Measurements from ENCODE around the gene MRPL58. TPM values are rescaled to one million over a fixed set of nuclear protein-coding genes. Genes with fewer than 3 reads are reported as not detected.
A peak's percentile ranks its signal among the peaks of the same experiment; 100 is the strongest.
"Not testable (repeated sequence)": the region's sequence is repeated elsewhere in the genome, so short reads cannot be mapped to it uniquely, and the experiment has no call there.

The MRPL58 gene
- total and polyA plus RNA-seq, 2 donors (not counting 1 experiment from before 2014, with no cell fraction given): 20.8 to 21.6 TPM

DNA sequence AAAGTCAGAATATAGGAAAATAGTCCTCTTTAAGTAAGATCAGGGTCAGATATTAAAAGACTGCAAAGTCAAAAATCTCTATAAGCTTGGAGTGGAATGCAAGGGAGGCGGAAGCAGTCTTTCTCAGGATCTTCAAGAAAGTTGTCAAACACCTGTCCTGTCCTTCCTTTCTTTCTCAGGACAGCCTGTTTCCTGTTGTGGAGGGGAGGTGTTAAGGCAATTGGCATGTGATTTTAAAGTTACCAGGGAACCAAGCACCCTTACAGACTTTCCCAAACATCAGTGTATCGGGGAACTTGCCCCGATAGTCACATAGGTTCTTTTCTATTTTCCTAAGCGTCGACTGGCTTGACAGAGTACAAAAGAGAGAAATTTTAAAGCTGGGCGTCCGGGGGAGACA lies 32.2 kb downstream of the MRPL58 start:
- no peak for ATAC-seq (ENCODE audit: low read depth)
- ChIA-PET CTCF (no interaction called here), POLR2A (no interaction called here)
- no peaks in the 10 kb centered on the region for H3K27me3 ChIP-seq (replicated peaks in 1 of 4; ENCODE audit: control extremely low read depth in 1 of 4, control insufficient read depth in 3 of 4, insufficient read depth in 4 of 4, low read length in 3 of 4)
- no peak overlapping the region for H2AFZ ChIP-seq (ENCODE audit: insufficient read depth, low read depth, low read length, poor library complexity, severe bottlenecking)
- Mint-ChIP-seq H3K9me3 (ENCODE audit: insufficient read depth) (no peaks in the 10 kb centered on the region), H3K4me3 (peak overlapping the region; percentile 58), H3K27me3 (no peaks in the 10 kb centered on the region), H3K4me1 (peaks cover 26% of the 10 kb centered on the region), H3K27ac (no peak overlapping the region)
- no peak for DNase-seq
- no peak overlapping the region for H3K4me2 ChIP-seq (replicated peaks; ENCODE audit: low read depth, low read length, poor library complexity, severe bottlenecking)
- no peaks in the 10 kb centered on the region for H3K9me3 ChIP-seq (ENCODE audit: control extremely low read depth in 1 of 3, control insufficient read depth in 2 of 3, insufficient read depth in 1 of 3, low read length in 2 of 3)
- H3K79me2 ChIP-seq (ENCODE audit: control insufficient read depth, insufficient read depth, low read length): peaks cover 29% of the 10 kb centered on the region
- no peak overlapping the region for H3K4me3 ChIP-seq (ENCODE audit: control extremely low read depth in 1 of 5, extremely low read depth in 1 of 5, insufficient read depth in 1 of 5, low read depth in 2 of 5, low read length in 4 of 5)
- no peak overlapping the region for H3K9ac ChIP-seq (ENCODE audit: low read length)
- peaks cover 13 to 16% of the 10 kb centered on the region in 2 donors for H3K4me1 ChIP-seq (ENCODE audit: control insufficient read depth in 2 of 2, insufficient read depth in 2 of 2, low read length in 2 of 2)
- peaks cover 3% of the 10 kb centered on the region for H4K20me1 ChIP-seq (ENCODE audit: control insufficient read depth, insufficient read depth, low read length, poor library complexity, severe bottlenecking)
- intact Hi-C loops (cut with micrococcal nuclease): loop anchor here (5.0 to 10.0 kb wide), 2 partner anchors 138 to 160 kb away; partner anchors contain the start of genes NUP85 and SUMO2
- peaks cover 3 to 11% of the 10 kb centered on the region in 2 experiments for H3K36me3 ChIP-seq (replicated peaks in 1 of 2; ENCODE audit: control extremely low read depth in 1 of 2, control insufficient read depth in 1 of 2, extremely low read depth in 1 of 2, insufficient read depth in 2 of 2, low read length in 1 of 2)
- H3K27ac ChIP-seq (ENCODE audit: low read length in 2 of 2): no peak overlapping the region
- no peak for TF ChIP-seq EZH2 (IDR thresholded peaks at IDR 0.05; ENCODE audit: borderline replicate concordance, insufficient read depth, low read depth, low read length, poor library complexity, severe bottlenecking)
- TF ChIP-seq, protein P1, sequence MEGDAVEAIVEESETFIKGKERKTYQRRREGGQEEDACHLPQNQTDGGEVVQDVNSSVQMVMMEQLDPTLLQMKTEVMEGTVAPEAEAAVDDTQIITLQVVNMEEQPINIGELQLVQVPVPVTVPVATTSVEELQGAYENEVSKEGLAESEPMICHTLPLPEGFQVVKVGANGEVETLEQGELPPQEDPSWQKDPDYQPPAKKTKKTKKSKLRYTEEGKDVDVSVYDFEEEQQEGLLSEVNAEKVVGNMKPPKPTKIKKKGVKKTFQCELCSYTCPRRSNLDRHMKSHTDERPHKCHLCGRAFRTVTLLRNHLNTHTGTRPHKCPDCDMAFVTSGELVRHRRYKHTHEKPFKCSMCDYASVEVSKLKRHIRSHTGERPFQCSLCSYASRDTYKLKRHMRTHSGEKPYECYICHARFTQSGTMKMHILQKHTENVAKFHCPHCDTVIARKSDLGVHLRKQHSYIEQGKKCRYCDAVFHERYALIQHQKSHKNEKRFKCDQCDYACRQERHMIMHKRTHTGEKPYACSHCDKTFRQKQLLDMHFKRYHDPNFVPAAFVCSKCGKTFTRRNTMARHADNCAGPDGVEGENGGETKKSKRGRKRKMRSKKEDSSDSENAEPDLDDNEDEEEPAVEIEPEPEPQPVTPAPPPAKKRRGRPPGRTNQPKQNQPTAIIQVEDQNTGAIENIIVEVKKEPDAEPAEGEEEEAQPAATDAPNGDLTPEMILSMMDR (IDR thresholded peaks at IDR 0.05): no peak
- 100% methylated on average over 4 of the region's 7 CpGs for WGBS (ENCODE audit: insufficient coverage)

DNA sequence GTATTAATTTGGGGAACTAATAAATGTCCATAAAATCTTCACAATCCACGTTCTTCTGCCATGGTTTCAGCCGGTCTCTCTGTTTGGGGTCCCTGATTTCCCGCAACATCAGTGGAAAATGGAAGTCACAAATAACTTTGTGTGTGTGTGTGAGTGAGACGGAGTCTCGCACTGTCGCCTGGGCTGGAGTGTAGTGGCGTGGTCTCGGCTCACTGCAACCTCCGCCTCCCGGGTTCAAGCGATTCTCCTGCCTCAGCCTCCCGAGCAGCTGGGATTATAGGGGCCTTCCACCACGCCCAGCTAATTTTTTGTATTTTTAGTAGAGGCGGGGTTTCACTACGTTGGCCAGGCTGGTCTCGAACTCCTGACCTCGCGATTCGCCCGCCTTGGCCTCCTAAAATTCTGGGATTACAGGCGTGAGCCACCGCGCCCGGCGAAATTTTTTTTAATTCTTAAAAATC lies 33.5 kb downstream of the MRPL58 start:
- intact Hi-C loops (cut with micrococcal nuclease): loop anchor here (1.0 to 10.0 kb wide), 5 partner anchors 12 to 159 kb away; partner anchors contain the start of genes CDR2L, JPT1, NUP85 and SUMO2
- H3K4me2 ChIP-seq (replicated peaks; ENCODE audit: low read depth, low read length, poor library complexity, severe bottlenecking): peak overlapping the region; percentile 93
- H2AFZ ChIP-seq (ENCODE audit: insufficient read depth, low read depth, low read length, poor library complexity, severe bottlenecking): peak overlapping the region; percentile 99
- H3K27ac ChIP-seq (ENCODE audit: low read length in 2 of 2): peak overlapping the region in 1 of 2 donors; percentile 89
- H3K27me3 ChIP-seq (replicated peaks in 1 of 4; ENCODE audit: control extremely low read depth in 1 of 4, control insufficient read depth in 3 of 4, insufficient read depth in 4 of 4, low read length in 3 of 4); DNase-seq; H3K9me3 Mint-ChIP-seq (ENCODE audit: insufficient read depth); H3K27me3 Mint-ChIP-seq; H4K20me1 ChIP-seq (ENCODE audit: control insufficient read depth, insufficient read depth, low read length, poor library complexity, severe bottlenecking); H3K36me3 ChIP-seq (replicated peaks in 1 of 2; ENCODE audit: control extremely low read depth in 1 of 2, control insufficient read depth in 1 of 2, extremely low read depth in 1 of 2, insufficient read depth in 2 of 2, low read length in 1 of 2); ATAC-seq (ENCODE audit: low read depth); H3K27ac Mint-ChIP-seq; H3K9me3 ChIP-seq (ENCODE audit: control extremely low read depth in 1 of 3, control insufficient read depth in 2 of 3, insufficient read depth in 1 of 3, low read length in 2 of 3): not testable (repeated sequence)
- peaks cover 13 to 16% of the 10 kb centered on the region in 2 donors for H3K4me1 ChIP-seq (ENCODE audit: control insufficient read depth in 2 of 2, insufficient read depth in 2 of 2, low read length in 2 of 2)
- POLR2A ChIA-PET: interaction anchor here (0.8 kb wide), 1 partner anchor 11 kb away, joined by 6 read pairs; no protein-coding TSS in a partner anchor
- H3K4me1 Mint-ChIP-seq: peaks cover 27% of the 10 kb centered on the region
- 35% methylated on average over 19 of the region's 25 CpGs for WGBS (ENCODE audit: insufficient coverage)
- peaks cover 20% of the 10 kb centered on the region for H3K79me2 ChIP-seq (ENCODE audit: control insufficient read depth, insufficient read depth, low read length)
- H3K4me3 Mint-ChIP-seq: peak overlapping the region; percentile 96
- peak overlapping the region; percentile 77 to 97 (median 89) for H3K4me3 ChIP-seq (ENCODE audit: control extremely low read depth in 1 of 5, extremely low read depth in 1 of 5, insufficient read depth in 1 of 5, low read depth in 2 of 5, low read length in 4 of 5)
- H3K9ac ChIP-seq (ENCODE audit: low read length): peak overlapping the region; percentile 95
- CTCF ChIA-PET: interaction anchor here (0.5 to 1.5 kb wide), 3 partner anchors 85 to 184 kb away, joined by 3 to 4 read pairs (median 3); no protein-coding TSS in a partner anchor

Measured in B cell (primary cell).